GM23248 (cell line): ENCODE measurements around the gene LIN7C. TPM values are rescaled to one million over a fixed set of nuclear protein-coding genes. Genes with fewer than 3 reads are reported as not detected.
A peak's percentile ranks its signal among the peaks of the same experiment; 100 is the strongest.

Experiments used
- DNase-seq: peaks from one replicate; pipeline ENCODE4 v3.0.0-alpha.2; 2015
- H2AFZ ChIP-seq: fragments of 200-600 bp; sonication (generic); 2 replicates; pipeline ENCODE4 v1.6.1; 2016; ENCODE audit warnings: antibody characterized with exemption
- H3F3A ChIP-seq: fragments of 200-600 bp; sonication (generic); 2 replicates; pipeline ENCODE4 v1.6.1; 2016; ENCODE audit warnings: mild to moderate bottlenecking, antibody characterized with exemption, mixed run types; ENCODE audit not compliant: insufficient read depth
- H3K27ac ChIP-seq: fragments of 200-600 bp; sonication (generic); 2 replicates; pipeline ENCODE4 v1.5.1; 2016; ENCODE audit warnings: mild to moderate bottlenecking
- H3K27me3 ChIP-seq: fragments of 200-600 bp; sonication (generic); replicated peaks from 2 replicates; pipeline ENCODE4 v1.6.1; 2016; ENCODE audit warnings: mild to moderate bottlenecking; ENCODE audit not compliant: insufficient read depth
- H3K36me3 ChIP-seq: fragments of 200-600 bp; sonication (generic); 2 replicates; pipeline ENCODE4 v1.6.1; 2016; ENCODE audit warnings: low read depth, mild to moderate bottlenecking
- H3K4me1 ChIP-seq: fragments of 200-600 bp; sonication (generic); 2 replicates; pipeline ENCODE4 v1.6.1; 2016; ENCODE audit warnings: mild to moderate bottlenecking; ENCODE audit not compliant: insufficient read depth
- H3K4me2 ChIP-seq: fragments of 200-600 bp; sonication (generic); one replicate; pipeline ENCODE4 v1.6.1; 2016; ENCODE audit warnings: mild to moderate bottlenecking; ENCODE audit not compliant: unreplicated experiment
- H3K4me3 ChIP-seq: fragments of 200-600 bp; sonication (generic); 2 replicates; pipeline ENCODE4 v1.5.1; 2016; ENCODE audit warnings: mild to moderate bottlenecking
- H3K79me2 ChIP-seq: fragments of 200-600 bp; sonication (generic); 2 replicates; pipeline ENCODE4 v1.6.1; 2016; ENCODE audit warnings: mild to moderate bottlenecking; ENCODE audit not compliant: insufficient read depth
- H3K9ac ChIP-seq: fragments of 200-600 bp; sonication (generic); 2 replicates; pipeline ENCODE4 v1.6.1; 2016; ENCODE audit warnings: mild to moderate bottlenecking
- H3K9me2 ChIP-seq: fragments of 200-600 bp; sonication (generic); 2 replicates; pipeline ENCODE4 v1.6.1; 2016; ENCODE audit warnings: mixed run types, mild to moderate bottlenecking, moderate library complexity; ENCODE audit not compliant: insufficient read depth
- H3K9me3 ChIP-seq: fragments of 200-600 bp; sonication (generic); one replicate; pipeline ENCODE4 v1.6.1; 2017; ENCODE audit warnings: low read depth
- H4K20me1 ChIP-seq: fragments of 200-600 bp; sonication (generic); 2 replicates; pipeline ENCODE4 v1.6.0; 2016; ENCODE audit not compliant: insufficient read depth
- EZH2 ChIP-seq: fragments of 200-600 bp; sonication (generic); IDR thresholded peaks from 2 replicates; pipeline ENCODE4 v1.6.1; 2018; ENCODE audit warnings: antibody characterized with exemption, mild to moderate bottlenecking; ENCODE audit not compliant: insufficient read depth, poor library complexity, severe bottlenecking
- EZH2phosphoT487 ChIP-seq: fragments of 200-600 bp; sonication (generic); IDR thresholded peaks from 2 replicates; pipeline ENCODE4 v1.6.1; 2018; ENCODE audit warnings: antibody characterized with exemption, moderate library complexity, mild to moderate bottlenecking, low read depth; ENCODE audit not compliant: insufficient read depth
- WGBS, 2 experiments: methylation state at CpG; one replicate each; pipeline ENCODE4 v1.1.6; 2015 to 2017; ENCODE audit warnings: low lambda C conversion rate in 2 of 2, low coverage in 1 of 2; ENCODE audit errors: missing lambda C conversion rate in 2 of 2; 5-methylcytosine and 5-hydroxymethylcytosine counted together
- in situ Hi-C: fragments of 300-500 bp; cut with MboI; formaldehyde crosslinking; loops from 2 replicates; pipeline ENCODE4 v1.15.0; 2020
- polyA plus RNA-seq: library from polyadenylated mRNA; unstranded; fragments of >200 nt; fragmentation: Nextera tagmentation; extraction: Ambion mirVana; gene quantifications from 2 replicates; pipeline ENCODE4 v1.2.1, GENCODE V29; 2016
- total RNA-seq: library from RNA; depleted of rRNA; stranded (reverse); fragments of >200 nt; shearing (Covaris generic); gene quantifications from 2 replicates; pipeline ENCODE4 v1.2.3, GENCODE V29; 2014

The LIN7C gene
- total and polyA plus RNA-seq, 2 experiments from 2014 or later = 43.0 to 47.0 TPM

DNA sequence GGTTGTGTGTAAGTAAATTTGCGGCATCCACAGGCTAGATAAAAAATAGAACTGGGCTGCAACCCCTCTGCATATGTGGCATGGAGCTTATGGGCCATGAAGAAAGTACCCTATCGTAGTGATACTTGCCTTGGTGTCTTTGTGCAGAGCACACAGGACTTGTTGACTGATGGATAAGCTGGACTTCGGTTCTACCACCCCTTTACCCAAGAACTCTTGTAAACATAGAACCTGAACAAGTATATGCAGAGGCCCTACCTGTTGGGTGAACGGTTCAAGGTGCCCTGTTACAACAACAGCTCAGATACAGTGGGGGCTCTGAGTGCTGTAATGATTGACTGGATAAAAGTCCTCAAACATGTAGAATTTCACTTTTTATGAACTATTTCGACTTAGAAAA is 30.9 kb downstream of the LIN7C start:
- no peak for DNase-seq
- no peaks in the 10 kb centered on the region for H3K9me2 ChIP-seq
- no peaks in the 10 kb centered on the region for H3K27me3 ChIP-seq
- H3F3A ChIP-seq = peaks cover 9% of the 10 kb centered on the region
- H3K9ac ChIP-seq = no peak overlapping the region
- H3K4me1 ChIP-seq = peaks cover 5% of the 10 kb centered on the region; the same call in 1 of the 2 replicates
- TF ChIP-seq EZH2 (no peak), EZH2phosphoT487 (no peak)
- 94 to 95% methylated on average over 5 of the region's 5 CpGs for WGBS, 2 experiments
- H2AFZ ChIP-seq = no peak overlapping the region
- no peak overlapping the region for H3K27ac ChIP-seq
- in situ Hi-C loops = loop anchor here (5.0 to 25.0 kb wide), 3 partner anchors 288 to 1163 kb away; partner anchors contain the start of gene FIBIN
- no peak overlapping the region for H3K4me2 ChIP-seq
- no peak overlapping the region for H3K4me3 ChIP-seq
- H4K20me1 ChIP-seq = no peaks in the 10 kb centered on the region
- peaks cover 11% of the 10 kb centered on the region for H3K79me2 ChIP-seq
- no peaks in the 10 kb centered on the region for H3K36me3 ChIP-seq
- H3K9me3 ChIP-seq = no peaks in the 10 kb centered on the region

DNA sequence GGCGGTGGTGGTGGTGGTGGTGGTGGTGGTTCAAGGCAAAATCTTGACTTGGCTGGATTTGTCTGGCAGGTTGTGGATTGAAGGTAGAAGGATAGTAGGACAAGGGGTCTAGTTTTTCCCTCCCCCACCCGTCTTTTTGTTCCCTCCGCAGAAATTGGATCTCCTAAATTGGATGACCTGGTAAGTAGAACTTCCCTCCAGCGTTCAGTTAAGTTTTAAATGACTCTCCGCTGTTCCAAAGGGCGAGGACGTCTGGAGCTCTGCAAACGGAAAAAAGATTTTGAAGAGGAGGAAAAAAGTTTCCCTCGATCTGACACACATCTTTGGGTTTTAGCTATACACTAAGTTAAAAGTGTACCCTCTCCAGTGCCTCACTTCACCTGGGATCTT is 33.6 kb downstream of the LIN7C start:
- H3K27me3 ChIP-seq = no peaks in the 10 kb centered on the region
- peak; percentile 68 for DNase-seq
- peak overlapping the region; percentile 98 for H3K4me3 ChIP-seq
- no peaks in the 10 kb centered on the region for H3K9me2 ChIP-seq
- peaks cover 31% of the 10 kb centered on the region for H3K79me2 ChIP-seq
- TF ChIP-seq EZH2phosphoT487 = no peak
- TF ChIP-seq EZH2 = no peak
- H3K9me3 ChIP-seq = no peaks in the 10 kb centered on the region
- H3K9ac ChIP-seq = peak overlapping the region; percentile 39
- H3F3A ChIP-seq = peaks cover 34% of the 10 kb centered on the region
- WGBS, 2 experiments = 2% methylated on average over 8 of the region's 9 CpGs
- no peaks in the 10 kb centered on the region for H4K20me1 ChIP-seq
- H3K4me2 ChIP-seq = peak overlapping the region; percentile 64
- in situ Hi-C loops = no loop called here
- peak overlapping the region; percentile 70 for H3K27ac ChIP-seq
- peak overlapping the region; percentile 90 for H2AFZ ChIP-seq
- H3K4me1 ChIP-seq = peaks cover 25% of the 10 kb centered on the region
- H3K36me3 ChIP-seq = no peaks in the 10 kb centered on the region

DNA sequence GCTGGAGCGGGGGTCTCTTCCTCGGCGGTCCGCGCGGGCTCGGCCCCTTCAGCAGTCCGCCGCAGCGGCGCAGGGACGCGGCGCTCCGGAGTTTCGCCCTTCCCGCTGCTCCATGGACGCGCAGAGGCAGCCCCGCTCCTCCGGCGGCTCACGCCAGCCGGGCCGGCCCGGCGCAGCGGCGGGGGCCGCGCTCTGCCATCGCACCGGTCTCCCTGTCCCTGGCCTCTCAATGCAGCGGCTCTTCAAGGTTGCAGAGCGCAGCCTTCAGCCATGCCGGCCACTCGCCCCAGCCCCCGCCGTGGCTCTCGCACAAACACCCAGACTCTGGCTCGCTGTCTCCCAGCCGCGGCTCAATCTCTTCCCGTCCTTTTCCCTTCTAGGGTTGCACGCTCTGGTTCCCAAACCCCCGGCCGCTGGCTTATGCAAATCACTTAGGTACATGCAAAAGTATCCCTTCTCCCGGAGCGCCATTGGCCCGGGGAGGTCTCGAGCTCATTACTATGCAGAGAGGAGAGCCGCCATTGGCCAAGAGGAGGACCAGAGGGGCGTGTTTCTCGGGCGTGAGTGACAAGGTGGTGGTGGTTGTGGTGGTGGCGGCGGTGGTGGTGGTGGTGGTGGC is 34.1 kb downstream of the LIN7C start, which contains the start of gene LGR4:
Gene LGR4, minus strand, starts transcription at position 393 of the 619 bp plus-strand sequence. CDS start 488 bp downstream, outside the sequence.
- H3K9ac ChIP-seq = peak within 1 kb of the TSS; percentile 87
- 0 to 1% methylated on average over 38 to 44 of the region's 57 CpGs for WGBS, 2 experiments
- peak; percentile 96 for DNase-seq
- in situ Hi-C loops = no loop called here
- H3K4me3 ChIP-seq = peak within 1 kb of the TSS; percentile 98
- TF ChIP-seq EZH2 (no peak), EZH2phosphoT487 (no peak)
- H3K36me3 ChIP-seq = no peaks in the 10 kb centered on the region
- H4K20me1 ChIP-seq = no peaks in the 10 kb centered on the region
- peak within 1 kb of the TSS; percentile 90 for H2AFZ ChIP-seq
- peak within 1 kb of the TSS; percentile 85 for H3K4me2 ChIP-seq
- no peaks in the 10 kb centered on the region for H3K9me3 ChIP-seq
- peak within 1 kb of the TSS; percentile 70 for H3K27ac ChIP-seq
- H3K9me2 ChIP-seq = no peaks in the 10 kb centered on the region
- no peaks in the 10 kb centered on the region for H3K27me3 ChIP-seq
- peaks cover 30% of the 10 kb centered on the region for H3K4me1 ChIP-seq
- H3F3A ChIP-seq = peaks cover 39% of the 10 kb centered on the region
- H3K79me2 ChIP-seq = peaks cover 36% of the 10 kb centered on the region

DNA sequence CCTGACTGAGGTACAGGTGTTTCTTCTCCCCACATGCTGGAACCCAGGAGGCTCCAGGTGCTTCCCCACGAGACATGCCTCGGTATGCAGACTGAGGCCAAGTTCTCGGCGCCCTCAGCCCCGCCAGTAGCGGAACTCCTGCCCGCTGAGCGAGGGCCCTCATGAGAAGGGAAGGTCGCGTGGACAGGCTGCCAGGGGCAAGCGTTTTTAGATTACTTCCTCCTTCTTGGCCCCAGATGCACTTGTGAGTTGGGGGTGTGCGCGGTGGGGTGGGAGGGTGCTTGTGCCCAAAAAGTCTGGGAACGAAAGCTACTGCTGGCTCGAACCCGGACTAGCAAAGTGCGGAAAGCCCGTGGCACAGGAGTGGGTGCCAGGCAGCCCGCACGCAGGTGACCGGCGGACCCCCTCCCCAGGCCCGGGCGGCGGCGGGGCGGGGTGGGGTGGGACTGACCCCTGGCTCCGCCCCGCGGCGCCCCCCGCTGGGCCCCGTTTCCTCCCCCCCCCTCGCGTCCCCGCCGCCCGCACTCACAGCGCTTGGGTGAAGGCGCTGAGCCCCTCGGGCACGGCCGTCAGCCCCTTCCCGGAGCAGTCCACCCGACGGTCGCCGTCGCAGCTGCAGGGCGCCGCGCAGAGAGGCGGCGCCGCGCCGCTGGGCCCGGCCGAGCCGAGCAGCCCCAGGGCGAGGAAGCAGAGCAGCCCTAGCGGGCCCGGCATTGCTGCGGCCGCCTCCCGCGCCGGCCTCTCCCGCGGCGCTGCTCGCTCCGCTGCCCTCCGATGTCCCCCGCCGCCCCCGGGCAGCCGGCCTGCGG is 34.8 kb downstream of the LIN7C start:
- no peak for TF ChIP-seq EZH2
- no peak for TF ChIP-seq EZH2phosphoT487
- Histone ChIP-seq H3K36me3 (no peaks in the 10 kb centered on the region), H3K27ac (peak overlapping the region; percentile 70), H3K27me3 (no peaks in the 10 kb centered on the region), H3K4me3 (peak overlapping the region; percentile 98), H3F3A (peaks cover 40% of the 10 kb centered on the region), H3K9me2 (no peaks in the 10 kb centered on the region), H3K4me2 (peak overlapping the region; percentile 85), H2AFZ (peak overlapping the region; percentile 90), H3K9ac (peak overlapping the region; percentile 87), H3K9me3 (no peaks in the 10 kb centered on the region), H4K20me1 (no peaks in the 10 kb centered on the region), H3K79me2 (peaks cover 43% of the 10 kb centered on the region), H3K4me1 (peaks cover 31% of the 10 kb centered on the region)
- peak; percentile 67 for DNase-seq
- in situ Hi-C loops = no loop called here
- WGBS, 2 experiments = 1 to 4% methylated on average over 32 to 50 of the region's 79 CpGs
